Neural crest cell (in vitro differentiated cells): ENCODE data around the gene ST14. TPM values are rescaled to one million over a fixed set of nuclear protein-coding genes. Genes with fewer than 3 reads are reported as not detected.
"Not testable (repeated sequence)": the region's sequence is repeated elsewhere in the genome, so short reads cannot be mapped to it uniquely, and the experiment has no call there.

Experiments
- DNase-seq: peaks from one replicate; pipeline ENCODE4 v3.0.0; 2021; ENCODE audit warnings: low read depth, mixed read lengths, low spot score
- H3K27ac Mint-ChIP-seq: one replicate; pipeline ENCODE4 v1.8.0; 2021; ENCODE audit warnings: mild to moderate bottlenecking, mixed read lengths; ENCODE audit not compliant: unreplicated experiment
- H3K27me3 Mint-ChIP-seq: 2 replicates; pipeline ENCODE4 v1.8.0; 2021; ENCODE audit warnings: low read depth, mild to moderate bottlenecking, mixed read lengths
- H3K36me3 Mint-ChIP-seq: 2 replicates; pipeline ENCODE4 v1.8.0; 2021; ENCODE audit warnings: low read depth, mild to moderate bottlenecking, mixed read lengths
- H3K4me1 Mint-ChIP-seq: 2 replicates; pipeline ENCODE4 v1.8.0; 2021; ENCODE audit warnings: mixed read lengths
- H3K4me3 Mint-ChIP-seq: one replicate; pipeline ENCODE4 v1.8.0; 2021; ENCODE audit warnings: mild to moderate bottlenecking, mixed read lengths
- H3K9me3 Mint-ChIP-seq: 2 replicates; pipeline ENCODE4 v1.8.0; 2021; ENCODE audit warnings: mixed read lengths
- CTCF ChIP-seq: fragments of 200-600 bp; sonication (generic); conservative IDR thresholded peaks from 2 replicates; pipeline ENCODE4 v1.5.0; 2021; ENCODE audit warnings: antibody characterized with exemption, mild to moderate bottlenecking
- total RNA-seq: library from RNA; stranded (reverse); gene quantifications from 2 replicates; pipeline ENCODE4 v1.2.1, GENCODE V29; 2021

Gene ST14
- total RNA-seq, 1 donor from 2014 or later: 0.12 TPM

- DNase-seq: no peak
- Mint-ChIP-seq H3K4me3 (no peak overlapping the region), H3K27ac (no peak overlapping the region), H3K4me1 (peaks cover 8% of the 10 kb centered on the region), H3K36me3 (no peaks in the 10 kb centered on the region), H3K9me3 (no peaks in the 10 kb centered on the region), H3K27me3 (no peaks in the 10 kb centered on the region)
- no peak for TF ChIP-seq CTCF
Observed at GRCh38 chr11:130220311-130221035, 60.9 kb downstream of the ST14 start.

- H3K27ac Mint-ChIP-seq: no peak overlapping the region
- H3K9me3 Mint-ChIP-seq: no peaks in the 10 kb centered on the region
- H3K27me3 Mint-ChIP-seq: no peaks in the 10 kb centered on the region
- no peak overlapping the region for H3K4me3 Mint-ChIP-seq
- no peak for TF ChIP-seq CTCF
- no peak for DNase-seq
- no peaks in the 10 kb centered on the region for H3K4me1 Mint-ChIP-seq
- no peaks in the 10 kb centered on the region for H3K36me3 Mint-ChIP-seq
Observed at GRCh38 chr11:130223291-130223971, 63.8 kb downstream of the ST14 start.

GRCh38 chr11:130227373-130227772 is 67.8 kb downstream of the ST14 start:
- H3K27me3 Mint-ChIP-seq: no peaks in the 10 kb centered on the region
- DNase-seq: no peak
- no peaks in the 10 kb centered on the region for H3K36me3 Mint-ChIP-seq
- no peak overlapping the region for H3K4me3 Mint-ChIP-seq
- no peak for TF ChIP-seq CTCF
- no peaks in the 10 kb centered on the region for H3K4me1 Mint-ChIP-seq
- H3K9me3 Mint-ChIP-seq: no peaks in the 10 kb centered on the region
- no peak overlapping the region for H3K27ac Mint-ChIP-seq

GRCh38 chr11:130233486-130233885 is 73.9 kb downstream of the ST14 start:
- DNase-seq, H3K27me3 Mint-ChIP-seq, H3K4me3 Mint-ChIP-seq, H3K4me1 Mint-ChIP-seq, H3K9me3 Mint-ChIP-seq, H3K36me3 Mint-ChIP-seq, H3K27ac Mint-ChIP-seq: not testable (repeated sequence)

- H3K4me3 Mint-ChIP-seq, H3K36me3 Mint-ChIP-seq, H3K27me3 Mint-ChIP-seq, H3K27ac Mint-ChIP-seq, H3K4me1 Mint-ChIP-seq, H3K9me3 Mint-ChIP-seq, DNase-seq: not testable (repeated sequence)
Observed at GRCh38 chr11:130233888-130234287, 74.3 kb downstream of the ST14 start.

- TF ChIP-seq CTCF: no peak
- H3K36me3 Mint-ChIP-seq: peaks cover 4% of the 10 kb centered on the region
- no peak overlapping the region for H3K4me3 Mint-ChIP-seq
- H3K9me3 Mint-ChIP-seq: no peaks in the 10 kb centered on the region
- no peak overlapping the region for H3K27ac Mint-ChIP-seq
- no peak for DNase-seq
- H3K27me3 Mint-ChIP-seq: no peaks in the 10 kb centered on the region
- H3K4me1 Mint-ChIP-seq: no peaks in the 10 kb centered on the region
Observed at GRCh38 chr11:130234315-130234714, 74.7 kb downstream of the ST14 start.
